ENCODE data around the gene LRMDA.
"Not testable (repeated sequence)": the region's sequence is repeated elsewhere in the genome, so short reads cannot be mapped to it uniquely, and the experiment has no call there.

The LRMDA gene

GRCh38 chr10:76584466-76584865, 1153.0 kb downstream of the LRMDA start:
- not testable (repeated sequence) for ATAC-seq
